WTC11 (cell line): ENCODE measurements around the gene RPS21. TPM values are rescaled to one million over a fixed set of nuclear protein-coding genes. Genes with fewer than 3 reads are reported as not detected.

ENCODE experiments used
- ATAC-seq: fragments of 200-7000 bp; cut with Tn5 transposase; 2 replicates; pipeline ENCODE4 v1.10.0; 2021; ENCODE audit warnings: mild to moderate bottlenecking, moderate library complexity
- CTCF ChIA-PET: fragments of 300-600 bp; sonication (Branson Sonifier 250); formaldehyde crosslinking; loops from one replicate; lab custom pipeline; 2021; ENCODE audit warnings: antibody characterized with exemption; lab: Charles Lee
- POLR2A ChIA-PET: fragments of 350-600 bp; sonication (Branson Sonifier 250); formaldehyde crosslinking; loops from one replicate; lab custom pipeline; 2021; ENCODE audit warnings: antibody characterized with exemption; lab: Charles Lee
- DNase-seq: peaks from one replicate; pipeline ENCODE4 v3.0.0; 2021; ENCODE audit warnings: low spot score
- H3K27ac Mint-ChIP-seq: 2 replicates; pipeline ENCODE4 v1.8.0; 2021; ENCODE audit warnings: mixed read lengths
- H3K27me3 Mint-ChIP-seq: 2 replicates; pipeline ENCODE4 v1.8.0; 2021; ENCODE audit warnings: low read depth, mild to moderate bottlenecking, moderate library complexity, mixed read lengths
- H3K36me3 Mint-ChIP-seq: 2 replicates; pipeline ENCODE4 v1.8.0; 2021; ENCODE audit warnings: mixed read lengths
- H3K4me1 Mint-ChIP-seq: 2 replicates; pipeline ENCODE4 v1.8.0; 2022; ENCODE audit warnings: mixed read lengths
- H3K4me3 Mint-ChIP-seq: 2 replicates; pipeline ENCODE4 v1.8.0; 2021; ENCODE audit warnings: mild to moderate bottlenecking, moderate library complexity, mixed read lengths
- H3K9me3 Mint-ChIP-seq: 2 replicates; pipeline ENCODE4 v1.8.0; 2021; ENCODE audit warnings: mixed read lengths
- AFF4 ChIP-seq: sonication (generic); formaldehyde crosslinking; IDR thresholded peaks from 2 replicates; pipeline ENCODE4 v1.8.1; 2023; ENCODE audit warnings: mild to moderate bottlenecking, missing genetic modification reagents, borderline replicate concordance
- AR ChIP-seq: fragments of 250-450 bp; sonication (Bioruptor Pico); IDR thresholded peaks from 2 replicates; pipeline ENCODE4 v1.9.0; 2021; ENCODE audit warnings: mild to moderate bottlenecking
- ATF2 ChIP-seq: sonication (generic); formaldehyde crosslinking; IDR thresholded peaks from 2 replicates; pipeline ENCODE4 v1.8.1; 2022; ENCODE audit warnings: low read depth, missing genetic modification reagents, borderline replicate concordance
- ATF3 ChIP-seq: sonication (generic); formaldehyde crosslinking; conservative IDR thresholded peaks from 2 replicates; pipeline ENCODE4 v1.8.1; 2022; ENCODE audit warnings: mild to moderate bottlenecking, missing genetic modification reagents
- CREM ChIP-seq: sonication (generic); formaldehyde crosslinking; IDR thresholded peaks from 2 replicates; pipeline ENCODE4 v1.8.1; 2022; ENCODE audit warnings: mild to moderate bottlenecking, missing genetic modification reagents, moderate library complexity
- E2F4 ChIP-seq: sonication (generic); formaldehyde crosslinking; IDR thresholded peaks from 2 replicates; pipeline ENCODE4 v1.8.1; 2022; ENCODE audit warnings: low read depth, mild to moderate bottlenecking, moderate library complexity, missing genetic modification reagents, borderline replicate concordance
- ESRRA ChIP-seq: sonication (generic); formaldehyde crosslinking; IDR thresholded peaks from 2 replicates; pipeline ENCODE4 v1.8.1; 2022; ENCODE audit warnings: mild to moderate bottlenecking, missing genetic modification reagents, borderline replicate concordance
- FOXK1 ChIP-seq: sonication (generic); formaldehyde crosslinking; IDR thresholded peaks from 2 replicates; pipeline ENCODE4 v1.8.0; 2022; ENCODE audit warnings: mild to moderate bottlenecking, moderate library complexity, missing genetic modification reagents
- FOXP1 ChIP-seq: sonication (generic); formaldehyde crosslinking; IDR thresholded peaks from 2 replicates; pipeline ENCODE4 v1.8.0; 2022; ENCODE audit warnings: missing genetic modification reagents, mild to moderate bottlenecking, moderate library complexity, borderline replicate concordance
- FOXP4 ChIP-seq: sonication (generic); formaldehyde crosslinking; IDR thresholded peaks from 2 replicates; pipeline ENCODE4 v1.8.0; 2022; ENCODE audit warnings: mild to moderate bottlenecking, missing genetic modification reagents
- GRHL2 ChIP-seq: fragments of 250-450 bp; sonication (Bioruptor Pico); IDR thresholded peaks from 2 replicates; pipeline ENCODE4 v1.8.0; 2022; ENCODE audit warnings: mild to moderate bottlenecking, moderate library complexity; ENCODE audit not compliant: insufficient replicate concordance, severe bottlenecking
- MAX ChIP-seq: sonication (generic); formaldehyde crosslinking; IDR thresholded peaks from 2 replicates; pipeline ENCODE4 v1.8.0; 2022; ENCODE audit warnings: mild to moderate bottlenecking, missing genetic modification reagents
- NR1H2 ChIP-seq: sonication (generic); formaldehyde crosslinking; IDR thresholded peaks from 2 replicates; pipeline ENCODE4 v1.9.0; 2021; ENCODE audit warnings: mild to moderate bottlenecking, moderate library complexity, missing genetic modification reagents
- PRRX2 ChIP-seq: fragments of 250-450 bp; sonication (Bioruptor Pico); IDR thresholded peaks from 2 replicates; pipeline ENCODE4 v1.8.0; 2021; ENCODE audit warnings: mild to moderate bottlenecking
- RELA ChIP-seq: sonication (generic); formaldehyde crosslinking; IDR thresholded peaks from 2 replicates; pipeline ENCODE4 v1.8.1; 2022; ENCODE audit warnings: missing genetic modification reagents, mild to moderate bottlenecking, borderline replicate concordance
- SMAD3 ChIP-seq: sonication (generic); formaldehyde crosslinking; IDR thresholded peaks from 2 replicates; pipeline ENCODE4 v1.8.0; 2022; ENCODE audit warnings: missing genetic modification reagents, mild to moderate bottlenecking, borderline replicate concordance
- TEAD4 ChIP-seq: sonication (generic); formaldehyde crosslinking; IDR thresholded peaks from 2 replicates; pipeline ENCODE4 v1.8.0; 2022; ENCODE audit warnings: mild to moderate bottlenecking, missing genetic modification reagents
- TP53 ChIP-seq: sonication (generic); formaldehyde crosslinking; IDR thresholded peaks from 2 replicates; pipeline ENCODE4 v1.8.1; 2023; ENCODE audit warnings: mild to moderate bottlenecking, missing genetic modification reagents
- ZNF232 ChIP-seq: sonication (generic); formaldehyde crosslinking; IDR thresholded peaks from 2 replicates; pipeline ENCODE4 v1.8.0; 2022; ENCODE audit warnings: mild to moderate bottlenecking, missing genetic modification reagents
- ZNF263 ChIP-seq: sonication (generic); formaldehyde crosslinking; IDR thresholded peaks from 2 replicates; pipeline ENCODE4 v1.8.1; 2022; ENCODE audit warnings: low read depth, mild to moderate bottlenecking, moderate library complexity, missing genetic modification reagents
- ZNF396 ChIP-seq: fragments of 250-450 bp; sonication (Bioruptor Pico); IDR thresholded peaks from 2 replicates; pipeline ENCODE4 v1.8.0; 2021; ENCODE audit warnings: mild to moderate bottlenecking, moderate library complexity, borderline replicate concordance
- total RNA-seq: library from RNA; stranded (reverse); gene quantifications from 3 replicates; pipeline ENCODE4 v1.2.3, GENCODE V29; 2021

Gene RPS21
- total RNA-seq, 1 experiment from 2014 or later: 2,016 TPM

- no peak for TF ChIP-seq AFF4 (CRISPR knock-in tag)
- no peak for TF ChIP-seq NR1H2
- TF ChIP-seq FOXK1: no peak
- TF ChIP-seq FOXP4 (CRISPR knock-in tag): no peak
- no peak for TF ChIP-seq GRHL2 (CRISPR knock-in tag)
Observed at GRCh38 chr20:62349556-62350097, 37.3 kb upstream of the RPS21 start (continued).

GRCh38 chr20:62350098-62350628 is 36.7 kb upstream of the RPS21 start:
- H3K4me1 Mint-ChIP-seq: peaks cover 2% of the 10 kb centered on the region; the same call in 1 of the 2 replicates
- ATAC-seq: no peak
- DNase-seq: no peak
- ChIA-PET POLR2A (no interaction called here), CTCF (interaction anchor here (1.0 to 3.2 kb wide), 4 partner anchors 14 to 33 kb away, joined by 3 to 14 read pairs (median 5); no protein-coding TSS in a partner anchor)
- H3K36me3 Mint-ChIP-seq: peaks cover 49% of the 10 kb centered on the region
- no peak overlapping the region for H3K4me3 Mint-ChIP-seq
- no peak overlapping the region for H3K27ac Mint-ChIP-seq
- H3K9me3 Mint-ChIP-seq: peaks cover 9% of the 10 kb centered on the region
- H3K27me3 Mint-ChIP-seq: no peaks in the 10 kb centered on the region
- TF ChIP-seq SMAD3 (CRISPR knock-in tag): no peak
- no peak for TF ChIP-seq ATF2 (CRISPR knock-in tag)
- no peak for TF ChIP-seq ZNF232 (CRISPR knock-in tag)
- TF ChIP-seq ESRRA (CRISPR knock-in tag): no peak
- TF ChIP-seq FOXP1 (CRISPR knock-in tag): no peak
- TF ChIP-seq ZNF263 (CRISPR knock-in tag): no peak
- TF ChIP-seq CREM (CRISPR knock-in tag): no peak
- TF ChIP-seq TEAD4 (CRISPR knock-in tag): no peak
- no peak for TF ChIP-seq PRRX2 (CRISPR knock-in tag)
- no peak for TF ChIP-seq ZNF396 (CRISPR knock-in tag)
- no peak for TF ChIP-seq AR
- TF ChIP-seq TP53 (CRISPR knock-in tag): no peak
- TF ChIP-seq RELA: no peak
- no peak for TF ChIP-seq ATF3
- TF ChIP-seq E2F4 (CRISPR knock-in tag): no peak
- no peak for TF ChIP-seq MAX (CRISPR knock-in tag)
